NCI-H1436 treated with DMSO at 0.1 percent for 48 hours (cell line): ENCODE results near the gene NAPG.
"Not testable (repeated sequence)": the region's sequence is repeated elsewhere in the genome, so short reads cannot be mapped to it uniquely, and the experiment has no call there.

Source experiments
- DNase-seq: peaks from one replicate; lab custom pipeline; 2025; lab: John Stamatoyannopoulos, UW

NAPG gene

GRCh38 chr18:10525697-10526560 is at the start of gene NAPG:
TSS of gene NAPG (plus strand) at chr18:10526027. CDS start at chr18:10526103, 76 bp downstream.
- DNase-seq: peak; percentile 19

DNA sequence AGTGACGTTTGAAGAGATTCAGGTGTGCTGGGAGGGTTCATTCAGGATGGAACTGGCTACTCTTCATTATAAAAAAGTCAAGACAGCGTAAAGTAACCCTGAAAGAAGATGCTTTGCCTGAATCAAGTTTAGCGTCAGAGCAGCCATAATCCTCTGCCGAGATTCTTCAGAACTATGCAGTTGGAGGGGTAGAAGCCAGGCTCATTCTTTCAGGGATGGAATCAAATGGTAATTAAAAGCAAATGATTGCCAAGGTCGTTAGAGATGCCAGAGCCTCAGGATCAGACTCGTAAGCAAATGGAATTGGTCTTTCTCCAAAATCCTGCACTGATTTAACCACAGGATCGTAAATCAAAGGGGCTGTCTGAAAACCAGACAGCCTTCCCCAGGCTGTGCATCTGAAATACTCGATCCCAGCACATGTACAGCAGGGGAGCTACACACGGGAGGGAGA is 49.5 kb upstream of the NAPG start:
- DNase-seq: no peak

DNA sequence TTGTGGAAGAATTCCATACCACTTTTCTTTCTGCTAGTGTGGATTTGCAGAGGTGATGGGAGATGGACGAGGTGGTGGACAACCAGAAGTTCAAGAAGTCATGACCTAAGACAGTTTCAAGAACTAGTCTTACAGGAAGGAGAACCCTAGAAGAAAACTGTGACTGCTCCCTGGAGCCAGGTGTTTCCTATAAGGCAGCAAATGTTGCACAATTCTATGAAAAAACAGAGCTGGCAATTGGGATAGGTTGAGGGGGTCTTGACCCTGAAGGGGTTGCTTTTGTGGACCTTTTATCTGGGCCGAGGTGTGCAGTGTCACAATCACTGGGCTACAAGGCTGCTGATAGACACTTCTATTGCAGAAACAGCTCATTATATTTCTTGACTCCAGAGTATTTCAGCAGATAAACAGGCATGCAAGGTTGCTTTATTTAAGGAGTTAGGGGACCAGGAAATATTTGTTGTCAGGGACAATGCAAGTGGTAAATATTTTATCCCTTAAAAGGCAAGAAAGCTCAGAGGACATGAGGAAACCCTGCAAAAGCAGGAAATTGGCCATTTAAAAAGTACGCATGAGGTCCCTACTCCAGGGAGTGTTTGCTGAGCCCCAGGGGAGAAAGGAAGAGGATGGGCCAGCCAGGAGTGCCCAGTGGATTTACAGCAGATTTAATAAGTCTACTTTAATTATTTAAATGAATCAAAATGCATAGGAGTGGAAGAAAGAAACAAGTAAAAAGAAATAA is 48.5 kb upstream of the NAPG start:
- no peak for DNase-seq

DNA sequence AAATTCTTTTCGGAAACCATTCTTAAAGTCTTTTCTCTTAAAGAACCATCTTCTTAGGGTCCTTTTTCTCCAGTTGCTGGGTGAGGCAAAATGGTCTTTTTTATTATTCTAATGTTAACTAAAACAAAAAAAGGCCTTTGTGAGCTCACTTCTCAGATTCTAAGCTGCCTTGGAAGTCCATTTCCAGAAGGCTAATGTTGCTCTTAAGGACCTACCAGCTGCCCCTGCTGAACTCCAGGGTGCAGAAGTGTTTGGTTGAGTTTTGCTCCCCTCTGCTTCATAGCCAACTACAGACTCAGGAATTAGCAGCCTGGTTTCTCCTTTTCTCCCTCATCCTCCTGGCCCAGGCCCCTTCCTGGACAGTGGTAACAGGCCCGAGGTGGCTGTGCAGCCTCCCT is 48.0 kb upstream of the NAPG start:
- no peak for DNase-seq

- no peak for DNase-seq
Measured at GRCh38 chr18:10481831-10482230, 44.0 kb upstream of the NAPG start.

- DNase-seq: no peak
Measured at GRCh38 chr18:10482363-10482984, 43.4 kb upstream of the NAPG start.

GRCh38 chr18:10482985-10483949 is 42.6 kb upstream of the NAPG start:
- DNase-seq: no peak

DNA sequence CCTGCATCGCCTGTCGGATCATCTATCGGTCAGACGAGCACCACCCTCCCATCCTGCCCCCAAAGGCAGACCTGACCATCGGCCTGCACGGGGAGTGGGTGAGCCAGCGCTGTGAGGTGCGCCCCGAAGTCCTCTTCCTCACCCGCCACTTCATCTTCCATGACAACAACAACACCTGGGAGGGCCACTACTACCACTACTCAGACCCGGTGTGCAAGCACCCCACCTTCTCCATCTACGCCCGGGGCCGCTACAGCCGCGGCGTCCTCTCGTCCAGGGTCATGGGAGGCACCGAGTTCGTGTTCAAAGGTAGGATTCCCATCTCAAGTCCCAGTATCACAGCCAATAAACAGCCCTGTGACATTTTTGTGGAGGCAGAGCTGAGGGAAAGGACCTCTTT is 40.4 kb upstream of the NAPG start:
- no peak for DNase-seq

- no peak for DNase-seq
Measured at GRCh38 chr18:10486362-10486761, 39.5 kb upstream of the NAPG start.

DNA sequence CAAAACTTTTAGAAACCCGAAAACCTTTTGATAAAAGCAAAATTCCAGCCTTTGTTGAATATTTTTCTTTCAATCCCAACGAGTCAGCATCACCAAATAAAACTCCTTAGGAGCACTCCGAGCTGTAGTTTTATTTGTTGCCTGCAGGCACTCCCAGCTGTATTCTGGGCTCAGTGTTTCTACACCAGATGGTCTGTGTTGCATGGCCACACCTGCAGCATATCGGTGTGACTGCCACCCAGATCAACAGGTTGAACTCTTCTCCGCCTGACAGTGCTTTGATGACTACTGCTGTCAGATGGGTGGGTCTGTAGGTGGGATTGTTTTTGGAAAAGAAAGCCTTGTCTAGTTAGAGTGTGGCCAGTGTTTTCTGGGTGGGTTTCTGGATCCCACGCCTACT is 38.7 kb upstream of the NAPG start:
- DNase-seq: no peak

GRCh38 chr18:10488017-10488416 is 37.8 kb upstream of the NAPG start:
- DNase-seq: no peak

DNA sequence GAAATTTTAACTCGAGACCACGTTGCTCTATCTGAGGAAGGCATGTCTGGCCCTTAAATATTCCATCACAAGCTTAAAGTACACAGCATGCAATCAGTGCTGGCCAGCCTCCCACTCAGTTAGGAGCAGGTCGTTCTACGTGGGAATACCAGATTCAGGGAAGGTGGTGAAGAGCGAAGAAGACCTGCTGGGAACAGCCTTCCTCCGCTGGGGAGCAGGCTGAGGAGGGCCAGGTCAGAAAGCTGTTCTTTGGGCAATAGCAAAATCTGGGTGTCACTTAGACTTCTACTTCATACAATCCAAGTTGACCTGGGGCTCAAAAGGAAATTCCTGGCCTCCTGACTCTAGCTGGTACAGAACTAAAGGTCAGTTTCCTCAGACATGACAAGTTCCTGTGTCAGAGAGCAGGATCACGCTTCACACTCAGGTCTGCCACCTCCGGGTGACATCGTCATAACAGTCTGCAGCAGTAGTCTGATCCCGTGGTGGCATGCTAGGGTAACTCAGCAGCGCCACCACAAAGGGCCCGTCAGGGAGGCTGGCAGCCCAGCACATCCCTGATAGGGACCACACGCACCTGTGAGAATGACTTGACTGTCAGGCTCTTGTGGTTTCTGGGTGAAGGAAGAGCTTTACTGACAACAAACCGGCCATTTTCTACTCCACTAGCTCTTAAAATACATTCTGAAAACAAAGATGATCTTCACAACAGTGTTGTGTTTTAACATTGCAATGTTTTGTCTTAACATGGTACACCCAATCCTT is 35.2 kb upstream of the NAPG start:
- no peak for DNase-seq

GRCh38 chr18:10495936-10496335 is 29.9 kb upstream of the NAPG start:
- no peak for DNase-seq

DNA sequence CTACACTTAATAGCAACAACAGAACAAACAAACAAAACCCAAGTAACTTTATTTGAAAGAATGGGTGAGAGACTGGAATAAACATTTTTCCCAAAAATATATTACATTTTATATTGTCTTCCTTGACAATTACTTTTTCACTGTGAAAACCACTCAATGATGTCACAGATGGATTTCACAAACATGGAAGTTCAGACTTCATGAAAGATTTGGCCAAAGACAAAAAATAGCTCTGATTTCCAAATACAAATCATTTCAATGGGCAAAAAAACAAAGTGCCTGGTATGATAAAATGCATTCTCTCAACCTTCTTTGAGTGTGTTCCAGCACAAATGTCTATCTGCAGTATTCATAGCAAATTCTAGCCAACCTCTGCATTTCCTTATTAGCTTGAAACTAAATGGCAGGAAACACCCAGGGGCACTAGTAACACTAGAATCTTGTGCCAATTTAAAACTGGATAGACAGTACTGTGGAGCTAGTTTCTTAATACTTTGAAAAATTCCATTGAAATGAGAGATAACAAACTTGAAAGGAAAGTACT is 28.5 kb upstream of the NAPG start:
- DNase-seq: no peak

- no peak for DNase-seq
Measured at GRCh38 chr18:10499230-10499629, 26.6 kb upstream of the NAPG start.

GRCh38 chr18:10500038-10500437 is 25.8 kb upstream of the NAPG start:
- no peak for DNase-seq

DNA sequence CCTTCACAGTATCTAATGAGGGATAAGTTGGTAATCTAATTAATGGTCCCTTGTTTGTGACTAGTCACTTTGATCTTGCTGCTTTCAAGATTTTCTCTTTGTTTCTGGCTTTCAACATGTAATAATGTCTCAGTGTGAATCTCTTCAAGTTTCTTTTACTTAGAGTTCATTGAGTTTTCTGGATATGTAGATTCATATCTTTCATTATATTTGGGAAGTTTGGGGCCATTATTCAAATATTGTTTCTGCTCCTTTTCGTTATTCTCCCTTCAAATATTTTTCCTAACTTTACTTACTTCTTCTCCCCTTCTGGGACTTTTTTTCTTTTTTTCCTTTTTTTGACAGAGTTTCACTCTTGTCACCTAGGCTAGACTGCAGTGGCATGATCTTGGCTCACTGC is 21.1 kb upstream of the NAPG start:
- no peak for DNase-seq

DNA sequence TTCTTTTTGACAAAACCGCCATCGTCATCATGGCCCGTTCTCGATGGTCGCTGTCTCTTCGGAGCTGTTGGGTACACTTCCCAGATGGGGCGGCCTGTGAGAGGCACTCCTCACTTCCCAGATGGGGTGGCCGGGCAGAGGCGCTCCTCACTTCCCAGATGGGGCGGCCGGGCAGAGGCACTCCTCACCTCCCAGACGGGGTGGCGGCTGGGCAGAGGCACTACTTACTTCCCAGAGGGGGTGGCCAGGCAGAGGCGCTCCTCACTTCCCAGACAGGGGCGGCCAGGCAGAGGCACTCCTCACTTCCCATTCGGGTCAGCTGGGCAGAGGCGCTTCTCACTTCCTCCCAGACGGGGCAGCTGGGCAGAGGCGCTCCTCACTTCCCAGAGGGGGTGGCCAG is 19.9 kb upstream of the NAPG start:
- not testable (repeated sequence) for DNase-seq

- no peak for DNase-seq
Measured at GRCh38 chr18:10508591-10508990, 17.2 kb upstream of the NAPG start.

DNA sequence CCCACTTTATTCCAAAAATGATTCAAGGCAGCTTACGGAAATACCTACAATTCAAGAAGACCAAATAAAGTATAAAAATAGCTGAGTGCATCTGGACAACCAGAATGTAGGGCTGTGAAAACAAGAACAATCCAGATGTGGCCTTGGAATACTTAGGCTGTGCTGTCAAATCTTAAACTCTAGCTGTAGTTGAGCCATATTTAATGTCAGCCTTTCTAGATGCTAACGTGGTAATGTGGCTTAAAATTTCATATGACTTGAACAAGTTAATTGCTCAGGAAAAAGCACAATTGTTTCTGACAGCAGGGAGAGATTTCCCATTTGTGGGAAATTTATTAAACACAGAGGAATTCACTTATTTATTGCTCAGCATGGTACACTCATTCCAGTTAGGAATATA is 14.6 kb upstream of the NAPG start:
- DNase-seq: no peak

GRCh38 chr18:10514082-10514481 is 11.7 kb upstream of the NAPG start:
- DNase-seq: no peak
